NCI-H2196 treated with DMSO at 0.1 percent for 48 hours (cell line): ENCODE measurements around the gene C2orf42.
"Not testable (repeated sequence)": the region's sequence is repeated elsewhere in the genome, so short reads cannot be mapped to it uniquely, and the experiment has no call there.

Experiments used
- DNase-seq: peaks from one replicate; lab custom pipeline; 2025; ENCODE audit not compliant: unreplicated experiment; lab: John Stamatoyannopoulos, UW

Gene C2orf42

DNA sequence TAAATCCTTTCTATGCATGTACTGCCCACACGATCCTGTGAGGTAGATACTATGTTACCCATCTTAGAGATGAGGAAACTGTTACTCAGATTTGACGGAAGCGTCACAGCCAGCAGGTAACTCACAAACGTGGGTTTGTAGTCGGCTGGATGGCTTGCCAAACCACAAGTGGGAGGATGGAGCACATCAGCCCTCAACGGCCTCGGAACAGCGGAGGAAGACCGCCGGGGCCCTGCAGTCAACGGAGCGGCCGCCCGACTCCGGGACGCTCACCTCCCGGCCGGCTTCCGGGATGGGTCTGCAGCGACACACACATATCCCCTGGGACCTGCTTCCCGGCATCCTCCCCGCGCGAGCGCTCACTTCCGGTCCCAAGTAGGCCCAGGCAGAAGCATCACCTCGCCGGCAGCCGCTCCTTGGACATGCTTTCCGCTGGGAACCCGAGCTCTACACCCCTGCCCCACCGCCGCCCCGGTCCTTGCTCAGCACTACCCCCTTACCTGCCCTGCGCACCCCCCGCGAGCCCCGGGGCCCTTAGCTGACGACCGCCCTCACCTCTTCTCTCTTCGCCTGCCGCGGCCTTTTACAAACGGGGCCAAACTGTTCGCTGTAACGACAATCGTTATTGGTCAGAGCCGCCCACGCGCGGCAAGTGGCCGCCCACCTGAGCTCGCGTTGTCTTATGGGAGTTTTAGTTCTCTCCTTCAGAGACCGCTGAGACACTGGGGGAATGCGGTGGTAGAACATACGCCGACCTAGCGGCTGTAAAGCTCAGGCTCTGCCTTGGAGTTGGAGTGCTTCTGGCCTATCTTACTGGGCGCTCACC is at the start of gene C2orf42:
Gene C2orf42 (minus strand): TSS at position 602 of the 826 bp plus-strand sequence. CDS start 9,034 bp downstream, outside the sequence.
- peak; percentile 73 for DNase-seq

DNA sequence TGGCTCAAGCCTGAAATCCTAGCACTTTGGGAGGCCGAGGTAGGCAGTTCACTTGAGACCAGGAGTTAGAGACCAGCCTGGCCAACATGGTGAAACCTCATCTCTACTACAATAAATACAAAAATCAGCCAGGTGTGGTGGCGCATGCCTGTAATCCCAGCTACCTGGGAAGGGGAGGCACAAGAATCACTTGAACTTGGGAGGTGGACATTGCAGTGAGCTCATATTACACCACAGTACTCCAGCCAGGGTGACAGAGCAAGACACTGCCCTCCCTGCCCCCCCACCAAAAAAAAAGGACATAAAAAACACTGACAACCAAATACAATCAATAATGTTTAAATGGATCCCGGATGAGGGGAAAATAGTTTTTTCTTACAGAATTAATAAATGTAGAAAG is 49.8 kb upstream of the C2orf42 start:
- no peak for DNase-seq

DNA sequence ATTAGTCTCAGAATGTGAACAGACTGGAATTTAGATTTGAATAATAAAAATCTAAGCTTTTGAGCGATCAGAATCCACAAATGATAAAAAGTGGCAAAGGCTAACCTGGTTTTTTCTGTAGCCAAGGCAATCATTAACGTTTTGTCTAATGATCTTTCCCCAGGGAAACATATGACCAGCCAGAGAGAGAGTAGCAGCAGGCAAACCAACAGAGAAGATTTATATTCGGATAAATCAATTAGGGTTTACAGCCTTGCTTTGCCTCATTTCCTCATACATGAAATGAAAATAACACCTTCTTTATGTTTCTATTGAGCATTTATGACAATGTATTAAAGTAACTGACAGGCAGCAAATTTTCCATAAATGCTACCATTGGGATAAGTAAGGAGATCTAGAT is 43.1 kb upstream of the C2orf42 start:
- no peak for DNase-seq

DNA sequence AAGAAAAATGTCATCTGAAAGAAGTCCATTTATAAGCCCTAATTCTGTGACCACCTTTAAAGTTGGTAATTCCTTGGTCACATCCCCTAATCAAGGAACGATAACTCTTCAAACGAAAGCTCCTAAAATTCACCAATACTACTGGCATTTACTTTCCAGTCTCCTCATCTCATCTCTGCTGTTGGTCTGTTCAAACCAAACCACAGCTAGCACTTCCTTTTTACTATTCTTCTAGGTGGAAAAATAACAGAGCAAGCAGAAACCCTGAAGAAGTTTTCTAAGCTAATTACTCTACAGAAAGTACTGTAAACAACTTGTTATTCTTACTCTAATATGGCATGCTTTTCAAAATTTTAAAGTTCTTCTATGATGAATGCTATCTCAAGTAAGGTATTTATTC is 36.0 kb upstream of the C2orf42 start:
- no peak for DNase-seq

DNA sequence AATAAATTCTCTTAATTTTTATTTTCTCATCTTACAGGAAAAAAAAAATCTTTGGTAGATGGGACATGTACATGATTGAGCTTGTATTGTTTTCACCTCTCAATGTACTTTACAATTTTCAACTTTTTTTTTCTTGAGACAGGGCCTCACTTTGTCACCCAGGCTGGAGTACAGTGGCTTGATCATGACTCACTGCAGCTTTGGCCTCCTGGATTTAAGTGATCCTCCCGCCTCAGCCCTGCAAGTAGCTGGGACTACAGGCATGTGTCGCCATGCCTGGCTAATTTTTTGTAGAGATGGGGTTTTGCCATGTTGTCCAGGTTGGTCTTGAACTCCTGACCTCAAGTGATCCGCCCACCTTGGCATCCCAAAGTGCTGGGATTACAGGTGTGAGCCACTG is 32.5 kb upstream of the C2orf42 start:
- DNase-seq: not testable (repeated sequence)

DNA sequence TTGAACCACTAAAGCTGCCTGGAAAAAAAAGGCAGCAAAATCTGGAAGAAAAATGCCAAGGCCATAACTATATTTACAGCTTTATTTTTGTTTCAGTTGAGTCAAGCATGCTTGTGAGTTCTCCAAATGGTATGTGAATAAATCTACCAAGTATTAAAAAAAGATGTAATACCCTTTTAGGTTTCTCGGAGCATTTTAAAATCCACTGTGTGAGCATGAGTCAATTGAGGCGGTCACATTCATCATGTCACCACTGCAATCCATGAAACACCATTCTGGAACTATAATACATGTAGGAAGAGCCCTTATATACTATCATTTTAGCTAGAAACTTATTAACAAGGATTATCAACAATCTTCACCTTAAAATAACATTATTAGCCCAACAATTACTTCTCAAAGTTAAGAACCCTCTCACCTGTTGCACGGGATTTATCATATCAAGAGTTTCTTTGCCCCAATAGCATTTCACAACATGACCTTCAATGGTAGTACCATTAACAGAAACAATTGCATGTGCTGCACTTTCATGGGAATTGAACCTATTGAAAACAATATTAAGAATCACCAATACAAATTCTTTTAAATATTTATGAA is 24.2 kb upstream of the C2orf42 start:
- DNase-seq: no peak

DNA sequence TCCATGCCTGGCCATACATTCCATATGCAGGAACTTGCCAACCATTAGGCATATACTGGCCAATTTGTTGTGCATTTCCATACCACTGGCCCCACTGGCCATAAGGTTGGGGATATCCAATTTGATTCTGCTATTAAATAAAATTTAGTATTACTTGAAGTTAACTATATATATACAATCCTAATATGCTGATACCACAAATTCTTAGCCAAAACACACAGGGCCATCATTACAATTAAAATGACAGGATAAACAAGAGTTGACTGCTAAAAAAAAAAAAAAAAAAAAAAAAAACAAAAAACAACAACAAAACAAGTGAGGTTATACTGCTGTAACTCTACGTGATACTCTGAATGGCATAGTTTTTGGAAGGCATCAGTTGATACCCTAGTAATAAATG is 23.5 kb upstream of the C2orf42 start:
- no peak for DNase-seq

DNA sequence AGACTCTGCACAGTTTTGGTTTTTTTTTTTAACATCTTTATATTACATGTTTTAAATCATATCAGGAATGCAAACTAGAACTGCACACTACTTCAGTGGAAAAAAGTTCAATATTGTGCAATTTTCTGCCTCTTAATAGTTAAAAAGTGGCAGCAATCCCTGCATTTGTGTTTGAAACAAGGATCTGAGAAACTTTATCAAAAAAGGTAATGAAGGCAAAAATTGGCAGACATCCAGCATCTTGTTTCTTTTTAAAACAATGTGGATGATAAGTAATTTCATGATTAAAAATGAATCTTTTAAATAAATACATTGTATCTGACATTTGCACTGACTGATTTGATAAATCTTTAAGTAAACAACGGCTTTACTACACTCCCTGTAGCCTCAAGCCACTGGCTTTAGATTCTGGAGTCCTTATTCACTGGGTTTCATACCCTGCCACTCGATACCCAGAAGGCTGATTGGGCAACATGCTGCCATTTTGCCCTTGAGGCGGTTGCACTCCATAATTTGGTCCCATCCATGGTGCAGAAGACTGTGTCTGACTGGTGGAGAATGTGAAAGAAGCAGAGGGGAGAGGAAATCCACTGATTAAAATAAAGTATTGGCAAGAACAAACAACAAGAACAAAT is 21.6 kb upstream of the C2orf42 start:
- DNase-seq: no peak

DNA sequence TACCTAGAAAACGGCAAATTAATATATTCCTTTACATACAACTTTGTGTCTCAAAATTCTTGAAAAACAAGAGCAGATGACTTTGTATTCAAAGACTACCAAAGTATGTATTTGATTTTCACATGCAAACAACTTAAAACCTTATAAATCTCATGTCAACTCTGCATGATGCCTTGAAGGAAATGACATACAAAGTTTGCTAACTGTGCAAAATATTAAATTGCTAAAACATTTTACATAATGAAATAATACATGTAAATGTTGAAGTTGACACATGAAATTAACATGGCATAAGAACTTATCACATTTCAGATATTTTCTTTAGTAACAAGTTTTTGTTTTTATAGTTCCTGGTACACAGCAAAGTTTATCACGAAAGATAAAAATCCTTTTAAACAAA is 20.8 kb upstream of the C2orf42 start:
- DNase-seq: no peak

DNA sequence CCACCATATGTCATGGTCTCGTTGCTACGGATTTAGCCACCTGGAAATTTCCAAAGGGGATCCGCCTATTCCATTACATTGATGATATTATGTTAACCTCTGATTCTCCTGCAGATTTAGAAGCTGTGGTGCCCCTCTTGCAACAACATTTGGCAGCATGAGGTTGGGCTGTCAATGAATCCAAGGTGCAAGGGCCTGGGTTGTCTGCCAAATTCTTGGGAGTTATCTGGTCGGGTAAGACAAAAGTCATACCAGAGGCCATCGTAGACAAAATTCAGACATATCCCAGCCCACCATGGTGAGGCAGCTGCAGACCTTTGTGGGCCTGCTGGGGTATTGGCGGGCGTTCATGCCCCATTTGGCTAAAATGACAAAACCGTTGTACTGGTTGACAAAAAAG is 13.6 kb upstream of the C2orf42 start:
- DNase-seq: no peak

DNA sequence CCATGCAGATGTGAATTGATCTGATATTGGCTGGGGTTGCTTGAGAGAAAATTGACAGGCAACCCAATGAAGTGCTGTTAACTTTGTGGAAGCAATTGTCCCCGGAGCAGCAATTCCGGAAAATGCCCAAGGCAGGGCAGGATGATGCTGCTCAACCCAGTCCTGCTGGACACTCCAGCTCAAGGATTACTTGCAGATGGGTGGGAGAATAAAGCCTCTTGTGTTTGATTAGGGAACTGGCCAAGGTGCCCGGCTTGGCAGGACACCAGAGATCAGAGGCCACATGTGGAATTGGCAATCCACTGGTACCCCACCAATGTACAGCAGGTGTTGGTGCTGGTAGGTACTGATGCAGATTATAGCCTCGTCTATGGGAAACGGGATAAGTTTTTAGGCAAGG is 12.3 kb upstream of the C2orf42 start:
- DNase-seq: no peak

DNA sequence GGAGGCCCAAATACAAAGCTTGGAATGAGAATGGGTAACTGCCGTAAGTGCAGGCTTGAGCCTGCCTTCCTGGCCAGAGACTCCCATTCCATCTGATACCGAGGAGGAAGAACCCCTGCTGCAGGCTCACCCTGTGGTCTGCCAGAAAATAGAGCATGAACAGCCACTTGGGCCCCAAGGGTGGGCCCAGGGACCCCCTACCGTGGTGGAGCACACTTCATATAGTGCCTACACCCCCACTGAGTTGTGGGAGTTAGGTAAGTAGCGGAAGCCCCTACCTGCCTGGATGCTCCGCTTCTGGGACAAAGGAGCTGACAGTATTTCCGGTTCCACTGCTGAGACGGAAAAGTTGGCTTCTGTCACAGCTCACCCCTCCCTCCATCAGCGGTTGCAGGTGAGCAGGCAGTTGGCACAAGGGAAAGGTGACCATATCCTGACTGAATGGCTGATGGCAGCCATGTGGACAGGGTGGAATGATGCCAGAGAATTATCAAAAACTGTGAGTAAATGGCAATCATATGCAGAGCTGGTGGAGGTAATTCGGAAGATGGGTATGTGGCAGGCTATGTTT is 11.5 kb upstream of the C2orf42 start:
- DNase-seq: no peak

DNA sequence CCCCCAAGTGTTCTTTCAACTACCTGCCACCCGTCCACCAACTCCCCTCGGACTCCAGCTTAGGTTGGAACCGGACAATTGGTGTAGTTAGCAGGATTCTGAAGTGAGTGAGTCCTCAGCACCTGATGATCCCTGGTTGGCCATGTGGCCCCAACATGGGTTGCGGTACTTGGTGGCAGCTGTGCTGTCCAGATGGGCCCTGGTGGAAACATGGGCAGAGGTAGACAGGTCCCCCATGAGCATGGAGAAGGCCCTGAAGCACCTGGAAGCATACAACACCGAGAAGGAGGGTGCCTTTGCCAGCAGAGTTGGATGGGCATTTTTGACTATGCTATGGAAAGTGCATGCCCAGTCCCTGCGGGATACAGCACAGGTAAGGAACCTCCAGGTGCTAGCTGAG is 11.0 kb upstream of the C2orf42 start:
- DNase-seq: no peak

DNA sequence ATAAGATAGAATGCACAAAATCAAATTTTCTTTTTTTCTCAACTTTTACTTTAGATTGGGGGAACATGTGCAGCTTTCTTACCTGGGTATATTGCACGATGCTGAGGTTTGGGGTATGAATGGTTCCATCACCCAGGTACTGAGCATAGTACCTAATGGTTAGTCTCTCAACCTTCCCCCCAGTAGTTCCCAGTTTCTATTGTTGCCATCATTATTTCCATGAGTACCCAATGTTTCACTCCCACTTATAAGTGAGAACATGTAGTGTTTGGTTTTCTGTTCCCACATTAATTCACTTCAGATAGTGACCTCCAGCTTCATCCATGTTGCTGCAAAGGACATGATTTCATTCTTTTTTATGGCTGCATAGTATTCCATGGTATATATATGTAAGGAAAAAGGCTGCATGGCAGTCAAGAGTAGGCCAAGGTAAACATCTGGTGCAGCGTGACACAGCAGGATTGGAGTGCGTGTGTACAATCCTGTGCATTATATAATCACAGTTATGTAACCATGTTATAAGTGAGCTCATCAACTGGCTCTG is 10.5 kb upstream of the C2orf42 start:
- no peak for DNase-seq

DNA sequence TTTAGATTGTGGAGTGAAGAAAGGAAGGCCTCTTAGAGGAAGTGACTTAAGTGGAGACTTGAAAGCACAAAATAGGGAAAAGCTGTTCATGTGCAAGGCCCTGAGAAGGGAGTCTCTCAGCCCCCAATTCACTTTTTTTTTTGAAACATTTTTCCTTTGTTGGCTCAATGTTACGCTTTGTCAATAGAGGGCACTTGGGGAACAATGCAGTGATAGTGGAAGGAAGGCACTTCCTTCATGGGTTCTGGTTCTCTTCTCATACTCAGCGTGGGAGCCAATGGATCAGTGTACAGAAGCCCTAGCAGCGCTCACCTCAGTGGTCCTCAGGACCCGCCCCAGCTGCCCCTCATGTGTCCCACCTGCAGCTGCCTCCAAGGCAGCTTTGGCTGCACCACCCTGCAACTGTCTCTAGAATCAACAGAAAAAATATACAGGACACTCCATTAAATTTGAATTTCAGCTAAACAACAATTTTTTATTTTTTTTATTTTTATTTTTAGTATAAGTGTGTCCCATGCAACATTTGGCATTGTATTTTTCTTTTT is 8.6 kb upstream of the C2orf42 start:
- no peak for DNase-seq

DNA sequence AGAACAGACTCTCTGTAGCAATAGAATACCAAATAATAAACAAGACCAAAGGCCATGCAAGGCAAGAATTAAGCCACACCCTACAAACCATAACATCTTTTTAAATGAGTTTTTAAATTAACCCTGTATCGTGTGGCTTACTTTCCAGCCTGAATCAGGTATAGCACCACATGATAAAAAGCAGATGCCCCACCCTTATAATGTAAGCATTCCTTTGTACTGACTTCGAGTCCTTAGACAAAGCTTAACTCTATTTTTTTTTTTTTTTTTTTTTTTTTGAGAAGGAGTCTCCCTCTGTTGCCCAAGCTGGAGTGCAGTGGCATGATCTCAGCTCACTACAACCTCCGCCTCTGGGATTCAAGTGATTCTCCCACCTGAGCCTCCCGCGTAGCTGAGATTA is 1.7 kb upstream of the C2orf42 start:
- no peak for DNase-seq

DNA sequence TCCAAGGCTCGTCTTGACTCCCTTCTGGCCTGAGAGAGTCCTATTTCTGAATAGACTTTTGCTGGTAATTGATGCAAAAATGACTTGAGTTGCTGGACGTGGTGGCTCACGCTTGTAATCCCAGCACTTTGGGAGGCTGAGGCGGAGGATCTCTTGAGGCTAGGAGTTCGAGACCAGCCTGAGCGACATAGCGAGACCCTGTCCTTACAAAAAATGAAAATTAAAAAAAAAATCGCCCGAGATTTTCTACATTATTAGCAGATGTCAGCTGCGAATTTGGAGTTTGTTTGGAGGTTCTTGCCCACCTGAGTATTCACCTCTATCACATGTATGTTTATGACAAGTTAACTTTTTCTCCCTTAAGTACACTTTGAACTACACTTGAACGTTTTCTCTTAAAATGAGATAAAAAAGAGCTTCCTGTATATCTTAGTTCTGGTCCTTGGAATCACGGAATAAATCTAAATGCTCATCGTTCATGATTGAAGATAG is 471 bp upstream of the C2orf42 start:
- DNase-seq: no peak

DNA sequence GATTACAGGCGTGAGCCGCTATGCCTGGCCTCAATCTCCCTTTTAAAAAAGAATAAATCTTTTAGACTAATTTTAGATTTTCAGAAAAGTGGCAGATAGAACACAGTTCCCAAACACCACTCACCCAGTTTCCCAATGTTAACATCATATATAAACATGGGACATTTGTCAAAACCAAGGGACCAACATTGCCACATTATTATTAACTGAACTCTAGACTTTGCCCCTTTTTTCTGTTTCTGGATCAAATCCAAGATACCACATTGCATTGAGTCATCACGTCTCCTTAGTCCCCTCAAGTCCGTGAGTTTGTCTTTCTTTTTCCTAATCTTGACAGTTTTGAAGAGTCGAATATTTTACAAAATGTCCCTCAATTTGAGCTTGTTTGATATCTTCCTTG is 2.4 kb downstream of the C2orf42 start:
- DNase-seq: no peak

DNA sequence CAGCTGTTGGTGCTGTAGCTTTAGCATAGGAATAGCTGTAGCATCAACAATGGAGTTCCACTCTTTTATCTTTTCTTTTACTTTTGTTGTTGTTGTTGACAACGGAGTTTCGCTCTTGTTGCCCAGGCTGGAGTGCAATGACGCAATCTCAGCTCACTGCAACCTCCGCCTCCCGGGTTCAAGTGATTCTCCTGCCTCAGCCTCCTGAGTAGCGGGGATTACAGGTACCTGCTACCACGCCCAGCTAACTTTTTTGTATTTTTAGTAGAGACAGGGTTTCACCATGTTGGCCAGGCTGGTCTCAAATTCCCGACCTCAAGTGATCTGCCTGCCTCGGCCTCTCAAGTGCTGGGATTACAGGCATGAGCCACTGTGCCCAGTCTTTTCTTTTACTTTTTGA is 3.6 kb downstream of the C2orf42 start:
- not testable (repeated sequence) for DNase-seq

DNA sequence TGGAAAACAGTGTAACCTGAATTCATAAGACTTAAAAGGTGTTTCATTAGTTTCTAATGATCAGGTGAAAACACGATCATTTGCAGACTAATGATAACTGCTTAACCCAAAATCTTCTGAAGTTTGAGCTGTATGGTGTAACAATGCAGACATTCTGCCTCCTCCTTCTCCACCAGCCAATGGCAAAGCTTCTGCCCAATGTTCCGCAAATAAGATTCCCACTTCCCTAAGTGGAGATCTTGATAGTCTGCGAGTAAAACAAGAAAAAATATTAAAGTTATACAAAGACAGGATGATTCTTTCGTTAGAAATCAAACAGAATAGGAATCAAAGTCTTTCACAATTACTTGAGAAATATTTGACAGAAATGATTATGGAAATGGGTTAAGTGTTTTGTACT is 8.1 kb downstream of the C2orf42 start:
- DNase-seq: no peak

DNA sequence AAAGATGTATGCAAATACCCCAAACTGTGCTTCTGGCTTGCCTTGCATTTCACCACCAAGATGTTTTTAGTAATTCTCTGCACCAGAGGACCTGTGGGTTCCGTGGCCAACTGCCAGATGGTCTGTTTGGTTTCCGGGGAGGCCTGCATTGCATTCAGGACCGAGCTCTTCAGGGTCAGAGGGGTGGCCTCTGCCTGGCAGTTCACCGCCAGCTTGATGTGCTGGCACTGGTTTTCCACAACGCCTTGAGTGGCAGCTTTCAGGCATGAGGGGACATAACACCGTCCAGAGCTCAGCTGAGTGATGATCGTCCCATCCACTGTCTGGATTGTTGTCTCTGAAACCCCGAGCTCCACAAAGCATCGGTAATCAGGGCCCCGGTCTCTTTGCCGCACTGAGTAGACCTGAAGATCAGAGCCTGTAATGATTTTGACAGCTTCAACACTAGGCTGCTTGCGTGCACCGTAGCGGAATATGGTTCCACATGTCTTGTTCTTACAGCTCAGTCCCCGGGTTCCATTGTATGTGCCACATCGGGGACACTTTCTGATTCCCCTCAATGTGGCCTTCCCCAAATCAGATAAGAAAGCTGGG is 9.4 kb downstream of the C2orf42 start:
- no peak for DNase-seq
